NCI-H748 treated with DMSO at 0.1 percent for 48 hours (cell line): ENCODE data around the gene CPZ.
"Not testable (repeated sequence)": the region's sequence is repeated elsewhere in the genome, so short reads cannot be mapped to it uniquely, and the experiment has no call there.

Experiments
- DNase-seq: peaks from one replicate; lab custom pipeline; 2025; lab: John Stamatoyannopoulos, UW

The CPZ gene

DNA sequence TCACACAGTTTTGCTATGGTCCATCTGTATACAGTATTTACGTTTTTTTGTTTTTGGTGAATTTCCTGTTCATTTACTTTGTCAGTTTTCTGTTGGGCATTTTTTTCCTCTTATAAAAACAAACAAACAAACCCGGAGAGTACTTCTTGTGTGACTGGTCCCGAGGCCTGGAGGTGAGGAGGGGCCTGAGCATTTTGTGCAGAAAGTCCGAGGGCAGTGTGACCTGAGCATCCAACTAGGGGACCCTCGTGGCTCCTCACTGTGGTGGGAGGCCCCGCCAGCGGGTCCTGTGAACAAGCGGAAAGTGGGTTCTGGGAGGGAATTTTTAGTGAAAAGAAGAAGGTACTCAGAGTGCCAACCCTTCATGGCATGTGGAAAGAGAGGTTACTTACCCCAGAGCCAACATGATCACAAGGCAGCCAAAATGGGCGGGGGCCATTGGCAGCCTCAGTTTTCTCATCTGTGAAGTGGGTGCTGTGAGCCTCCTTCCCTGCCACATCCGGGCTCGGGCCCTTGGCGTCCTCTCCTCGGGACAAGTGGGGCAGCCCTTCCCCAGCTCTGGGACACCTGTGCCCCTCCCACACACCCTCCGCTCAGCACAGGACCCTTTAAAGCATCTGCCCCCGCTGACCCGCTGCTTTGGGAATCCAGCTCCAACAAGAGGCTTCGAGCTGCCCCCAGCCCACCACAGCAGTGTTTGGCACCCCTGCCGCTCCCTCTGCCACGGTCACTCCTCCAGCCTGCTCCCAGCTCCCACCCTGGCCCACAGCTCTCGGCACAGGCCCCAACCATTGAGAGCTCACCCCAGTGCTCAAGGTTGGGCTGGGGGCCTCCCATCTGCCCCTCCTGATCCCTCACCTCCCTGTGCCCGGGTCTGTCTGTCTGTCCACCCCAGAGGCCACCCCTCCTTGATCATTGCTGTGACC is 35.2 kb upstream of the CPZ start:
- DNase-seq = no peak

DNA sequence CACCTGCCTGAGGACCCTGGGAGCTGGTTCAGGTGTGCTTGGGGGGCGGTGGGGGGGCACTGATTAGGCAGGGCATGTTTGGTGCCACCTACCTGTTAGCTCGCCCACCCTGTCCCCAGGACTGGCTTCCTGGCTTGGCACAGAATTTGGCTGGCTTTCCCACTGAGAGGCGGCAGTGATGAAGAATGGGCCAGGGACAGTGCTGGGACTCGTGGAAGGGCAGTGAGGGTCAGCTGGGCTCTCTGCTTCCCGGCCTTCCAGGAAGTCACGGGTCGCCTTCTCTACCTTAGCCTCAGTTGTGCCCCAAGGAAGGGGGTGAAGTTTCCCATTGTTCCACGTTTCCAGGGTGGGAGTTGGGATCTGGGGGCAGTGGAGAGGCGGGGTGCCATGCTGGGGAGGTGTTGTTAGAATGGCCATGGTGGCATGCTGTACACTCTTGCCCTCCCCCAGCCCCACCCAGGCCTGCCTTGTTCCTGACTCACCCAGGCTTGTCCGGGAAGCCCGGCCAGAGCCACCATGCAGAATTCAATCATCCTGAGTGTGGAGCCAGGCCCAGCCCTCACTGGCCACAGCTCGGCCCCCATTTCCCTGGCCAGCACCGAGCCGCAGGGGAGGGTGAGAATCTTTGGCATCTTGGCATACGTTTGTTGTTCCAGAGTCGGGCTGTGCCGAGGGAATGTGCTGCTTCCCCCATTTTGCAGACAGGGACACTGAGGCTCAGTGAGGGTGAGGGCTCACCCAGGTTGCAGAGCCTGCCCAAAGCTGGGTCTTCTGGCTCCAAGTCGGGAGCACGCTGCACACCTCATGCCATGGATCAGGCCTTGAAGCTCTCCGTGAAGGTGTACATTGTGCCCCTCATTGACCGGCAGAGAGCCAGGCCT is 34.2 kb upstream of the CPZ start:
- no peak for DNase-seq

DNA sequence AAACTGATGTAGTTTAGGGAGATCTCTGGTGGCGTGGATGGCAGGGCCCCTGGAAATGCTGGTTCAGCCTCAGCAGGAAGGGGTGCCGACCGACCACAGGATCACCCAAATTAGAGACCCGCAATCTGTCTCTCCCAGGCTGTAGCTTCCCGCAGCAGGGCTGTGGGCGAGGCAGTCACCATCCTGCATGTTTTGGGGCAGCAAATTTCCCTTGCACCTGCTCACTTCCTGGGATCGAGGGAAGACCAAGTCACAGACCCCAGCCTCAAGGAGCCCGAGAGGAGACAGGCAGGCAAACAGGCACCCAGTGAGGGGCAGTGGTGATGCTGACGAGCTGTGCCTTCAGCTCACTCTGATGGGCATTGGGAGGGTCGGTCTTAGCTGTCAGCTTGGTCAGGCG is 33.6 kb upstream of the CPZ start:
- no peak for DNase-seq

DNA sequence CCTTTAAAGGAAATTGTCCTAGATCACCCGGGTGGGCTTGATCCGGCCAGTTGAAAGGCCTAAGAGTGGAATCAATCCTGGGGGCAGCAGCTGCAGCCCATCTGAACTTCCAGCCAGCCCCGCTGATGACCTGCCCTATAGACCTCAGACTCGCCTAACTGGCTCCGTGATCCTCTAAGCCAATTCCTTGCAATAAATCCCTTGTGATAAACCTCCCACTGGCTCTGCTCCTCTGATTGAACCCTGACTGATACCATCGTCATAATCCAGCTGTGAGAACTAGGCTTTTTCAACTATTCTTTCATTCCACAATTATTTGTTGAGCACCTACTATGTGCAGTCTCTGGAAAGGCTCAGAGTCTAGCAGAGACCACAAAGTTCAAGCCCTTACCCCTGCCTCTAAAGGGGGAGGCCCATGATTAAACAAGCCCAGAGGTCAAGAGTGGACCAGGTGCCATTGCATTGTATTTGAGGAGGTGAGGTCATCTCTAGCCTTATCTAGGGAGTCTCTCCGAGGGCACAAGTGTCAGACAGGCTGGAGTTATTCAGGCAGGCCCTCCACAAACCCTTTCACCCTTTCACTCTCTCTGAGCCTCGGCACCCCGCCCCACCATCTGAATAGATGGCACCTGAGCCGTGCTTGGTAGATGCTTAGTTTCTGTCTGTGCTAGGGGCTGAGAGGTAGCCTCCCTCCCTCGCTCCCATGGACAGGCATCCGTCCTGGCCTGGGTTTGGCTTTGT is 32.9 kb upstream of the CPZ start:
- no peak for DNase-seq

DNA sequence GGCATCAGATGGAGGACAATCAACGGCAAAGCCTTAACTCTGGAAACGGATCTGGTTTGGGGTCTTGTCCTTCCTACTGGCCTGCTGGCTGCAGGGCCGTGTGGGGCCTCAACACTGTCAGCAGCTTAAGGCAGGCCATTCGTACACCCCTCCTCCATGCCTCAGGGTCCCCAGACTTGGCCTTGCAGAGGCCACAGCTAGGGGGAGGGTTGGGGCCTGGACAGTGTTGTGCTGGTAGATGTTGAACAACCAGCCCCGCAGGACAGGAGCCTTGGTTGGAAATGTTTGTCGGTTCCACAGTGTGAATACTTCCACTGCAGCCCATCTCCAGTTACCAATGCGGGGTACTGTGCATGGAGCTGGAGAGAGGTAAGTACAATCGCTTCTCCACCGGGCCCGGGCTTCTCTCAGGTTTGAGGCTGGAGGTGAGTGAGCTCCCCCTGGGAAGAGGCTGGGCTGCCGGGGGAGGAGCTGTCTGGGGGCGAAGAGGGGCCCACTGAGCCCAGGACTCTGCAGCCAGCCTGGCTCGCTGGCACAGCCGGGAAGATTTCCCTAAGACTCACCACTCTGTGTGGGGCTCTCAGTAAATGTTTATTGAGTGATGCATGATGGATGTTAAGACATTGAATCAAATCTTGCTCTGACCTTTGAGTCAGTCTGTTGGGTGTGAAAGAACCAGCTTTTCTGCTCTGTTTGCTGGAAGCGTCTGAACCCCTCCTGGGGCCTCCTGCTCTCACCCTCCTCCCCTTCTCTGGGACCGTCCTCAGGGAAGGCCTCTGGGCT is 32.1 kb upstream of the CPZ start:
- DNase-seq = no peak

DNA sequence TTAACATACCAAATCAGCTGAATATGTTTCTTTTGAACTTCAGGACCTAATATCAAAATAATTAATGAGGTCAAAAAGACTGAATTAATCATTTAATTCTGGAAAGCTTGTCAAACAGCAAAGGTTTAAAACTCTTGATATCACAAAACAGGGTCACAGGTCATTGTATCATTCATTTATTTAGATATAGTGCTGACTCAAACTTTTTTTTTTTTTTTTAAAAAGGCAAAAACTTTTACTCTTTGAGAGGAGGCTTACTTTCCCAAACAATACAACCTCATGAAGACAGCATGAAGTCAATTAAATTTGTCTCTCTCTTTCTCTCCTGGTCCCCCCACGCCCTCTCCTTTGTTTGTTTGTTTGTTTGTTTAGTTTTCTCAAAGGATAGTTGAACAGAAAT is 28.0 kb upstream of the CPZ start:
- DNase-seq = no peak

DNA sequence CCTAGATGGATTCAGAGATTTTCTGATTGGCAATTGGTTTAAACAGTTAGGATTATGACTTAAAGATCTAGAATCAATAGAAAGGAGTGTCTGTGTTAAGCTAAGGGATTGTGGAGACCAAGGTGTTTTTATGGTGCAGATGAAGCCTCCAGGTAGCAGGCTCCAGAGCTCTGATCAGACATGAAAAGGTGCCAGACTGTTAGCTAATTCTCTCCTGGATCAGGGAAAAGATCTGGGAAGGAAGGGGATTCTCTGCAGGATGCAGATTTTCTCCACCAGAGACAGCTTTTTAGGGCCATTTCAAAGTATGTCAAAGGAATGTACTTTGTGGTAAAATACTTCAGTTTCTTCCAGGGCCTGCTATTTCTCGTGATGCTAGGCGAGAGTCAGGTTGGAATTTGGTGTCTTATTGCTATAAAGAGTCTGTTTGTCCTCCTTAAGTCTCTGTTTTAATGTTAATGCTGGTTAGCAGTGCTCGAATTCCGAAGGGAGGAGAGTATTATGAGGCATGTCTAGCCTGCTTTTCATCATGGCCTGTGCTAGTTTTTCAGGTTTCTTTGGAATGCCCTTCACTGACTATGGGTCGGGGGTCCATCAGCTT is 24.4 kb upstream of the CPZ start:
- no peak for DNase-seq

DNA sequence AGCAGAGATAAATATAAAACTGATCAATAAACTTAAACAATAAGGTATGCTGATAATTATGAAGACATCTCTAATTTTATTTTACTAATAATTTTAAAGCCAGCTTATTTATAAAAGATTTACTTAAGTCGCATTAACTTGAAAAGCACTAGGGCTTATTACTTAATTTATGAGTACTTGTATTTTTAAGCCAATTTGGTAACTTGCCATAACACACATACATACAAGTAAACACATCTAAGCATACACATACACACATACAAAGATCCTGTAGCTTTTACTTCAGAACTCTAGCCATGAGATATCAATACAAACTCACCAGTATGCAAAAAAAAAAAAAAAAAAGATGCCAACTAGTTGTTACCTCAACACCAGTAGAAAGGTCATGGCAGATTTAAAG is 22.4 kb upstream of the CPZ start:
- no peak for DNase-seq

DNA sequence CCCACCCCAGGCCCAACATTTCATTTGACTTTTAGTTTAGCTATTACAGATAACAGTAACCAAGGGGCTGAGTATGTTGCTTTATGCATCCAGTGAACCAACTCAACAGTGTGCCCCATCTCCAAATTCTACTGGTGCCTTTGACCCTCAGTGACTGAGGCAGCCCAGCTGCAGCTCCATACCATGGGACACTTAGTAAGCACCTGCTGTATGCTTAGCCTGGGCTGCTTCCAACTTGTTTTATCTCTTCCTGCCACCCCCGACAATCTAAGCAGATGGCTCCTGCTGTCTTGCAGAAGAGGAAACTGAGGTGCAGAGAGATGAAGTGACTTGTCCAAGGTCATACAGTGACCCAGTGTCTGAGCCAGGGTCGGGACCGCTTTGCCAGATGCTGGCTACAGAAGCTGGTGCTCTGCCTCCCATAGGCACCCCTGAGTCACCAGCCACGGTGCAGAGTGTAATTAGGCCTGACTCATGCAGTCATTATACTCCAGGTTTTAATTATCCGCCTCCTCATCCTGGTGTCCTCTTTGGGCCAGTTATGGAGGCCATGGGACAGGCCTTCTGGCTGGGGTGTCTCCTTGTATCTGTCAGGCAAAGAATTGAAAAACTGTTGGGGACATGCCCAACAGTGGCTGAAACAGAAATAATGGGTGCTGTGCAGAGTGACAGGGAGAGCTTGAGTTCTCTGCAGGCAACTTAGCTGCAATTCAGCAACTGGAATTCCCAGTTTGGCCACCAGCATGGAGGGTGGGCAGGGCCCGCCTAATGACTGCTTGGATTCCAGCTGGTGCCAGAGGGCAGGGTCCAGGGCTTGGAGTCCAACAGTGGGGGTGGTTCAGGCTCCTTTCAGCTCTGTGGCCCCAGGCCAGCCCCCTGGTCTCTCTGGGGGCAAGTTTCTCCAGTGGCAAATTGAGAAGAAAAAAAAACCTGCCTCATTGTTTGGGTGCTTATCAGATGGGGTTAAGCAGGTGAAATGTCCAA is 20.6 kb upstream of the CPZ start:
- no peak for DNase-seq

DNA sequence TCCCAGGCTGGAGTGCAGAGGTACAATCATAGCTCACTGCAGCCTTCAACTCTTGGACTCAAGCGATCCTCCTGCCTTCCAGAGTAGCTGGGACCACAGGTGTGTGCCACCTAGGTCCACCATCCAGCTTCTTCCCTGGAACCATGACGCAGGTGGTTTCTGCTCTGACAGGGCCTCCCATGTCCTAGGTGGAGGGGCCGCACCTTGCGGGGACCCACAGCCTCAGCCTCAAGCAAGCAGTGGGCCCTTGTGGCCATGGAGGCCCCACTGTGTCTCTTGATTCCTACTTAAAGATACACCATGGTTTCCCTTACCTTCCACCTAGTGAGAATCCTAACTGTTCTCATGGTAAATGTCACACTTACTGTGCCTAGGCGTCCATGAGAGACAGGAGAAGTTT is 19.3 kb upstream of the CPZ start:
- DNase-seq = no peak

DNA sequence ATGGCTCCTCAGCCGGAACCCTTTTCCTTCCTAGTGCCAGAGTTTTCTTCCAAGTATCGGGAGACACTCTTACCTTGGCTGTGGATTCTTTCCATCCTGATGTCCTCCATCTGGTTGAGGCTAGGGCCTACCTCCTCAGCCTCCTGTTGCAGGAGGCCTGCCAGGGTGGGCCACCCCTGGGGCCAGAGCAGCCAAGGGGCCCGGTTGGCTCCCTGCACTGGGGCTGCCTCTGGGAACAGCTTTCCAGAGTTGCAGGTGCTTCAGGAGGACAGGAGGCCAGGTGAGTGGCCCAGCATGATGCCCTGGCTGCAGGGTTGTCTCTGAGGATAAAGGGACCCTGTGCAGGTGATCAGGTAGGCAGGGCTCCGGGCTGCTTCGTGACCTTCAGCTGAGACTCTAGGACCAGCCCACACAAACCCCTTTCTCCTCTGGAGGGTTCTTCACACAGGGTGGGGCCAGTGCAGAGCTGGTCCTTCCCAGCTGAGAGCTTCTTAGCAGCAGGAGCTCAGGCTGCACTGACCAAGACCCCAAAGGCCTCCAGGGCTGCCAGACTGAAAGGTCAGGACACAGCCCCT is 17.7 kb upstream of the CPZ start:
- DNase-seq = no peak

DNA sequence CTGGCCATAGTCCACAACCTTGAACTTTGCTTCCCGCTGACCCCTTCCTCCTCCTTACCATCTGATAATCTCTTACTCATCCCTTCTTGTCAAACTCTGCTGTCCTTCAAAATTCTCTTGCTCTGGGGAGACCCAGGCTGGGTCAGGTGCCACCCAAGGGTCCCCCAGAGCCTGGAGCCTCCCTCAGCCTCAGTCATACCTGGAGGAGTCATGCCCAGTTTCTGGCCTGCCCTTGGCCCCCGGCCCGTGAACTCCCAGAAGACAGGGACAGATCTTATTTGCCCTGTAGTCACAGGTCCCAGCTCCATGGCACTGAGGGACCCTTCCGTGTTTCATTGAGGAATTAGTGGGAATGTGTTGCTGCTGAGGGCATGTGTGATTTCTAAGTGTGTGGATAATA is 17.1 kb upstream of the CPZ start:
- DNase-seq = no peak

DNA sequence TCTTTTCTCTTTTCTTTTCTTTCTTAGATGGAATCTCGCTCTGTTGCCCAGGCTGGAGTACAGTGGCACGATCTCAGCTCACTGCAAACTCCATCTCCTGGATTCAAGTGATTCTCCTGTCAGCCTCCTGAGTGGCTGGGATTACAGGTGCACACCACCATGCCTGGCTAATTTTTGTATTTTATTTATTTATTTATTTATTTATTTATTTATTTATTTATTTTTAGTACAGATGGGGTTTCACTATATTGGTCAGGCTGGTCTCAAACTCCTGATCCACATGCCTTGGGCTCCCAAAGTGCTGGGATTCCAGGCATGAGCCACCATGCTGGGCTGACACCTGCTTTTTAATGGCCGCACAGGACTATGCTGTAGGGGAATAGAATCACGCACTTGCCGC is 16.0 kb upstream of the CPZ start:
- not testable (repeated sequence) for DNase-seq

DNA sequence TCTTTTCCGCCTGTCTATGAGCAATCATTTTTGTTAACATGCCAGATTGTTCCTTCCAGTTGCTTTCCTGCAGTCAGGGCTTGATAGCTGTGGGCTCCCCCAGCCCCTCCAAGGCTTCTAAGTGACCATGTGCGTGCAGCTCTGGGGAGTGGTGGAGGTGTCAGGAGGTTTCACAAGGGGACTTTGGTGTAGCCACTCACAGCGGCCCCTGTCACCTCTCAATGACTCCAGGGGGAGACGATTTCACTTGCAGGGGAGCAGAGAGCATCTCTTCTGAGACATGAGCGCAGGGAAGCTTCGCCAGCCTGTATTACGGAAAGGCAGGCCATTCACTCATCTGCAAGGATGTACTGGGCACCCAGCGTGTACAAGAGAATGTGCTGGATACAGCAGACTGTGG is 15.5 kb upstream of the CPZ start:
- DNase-seq = no peak

DNA sequence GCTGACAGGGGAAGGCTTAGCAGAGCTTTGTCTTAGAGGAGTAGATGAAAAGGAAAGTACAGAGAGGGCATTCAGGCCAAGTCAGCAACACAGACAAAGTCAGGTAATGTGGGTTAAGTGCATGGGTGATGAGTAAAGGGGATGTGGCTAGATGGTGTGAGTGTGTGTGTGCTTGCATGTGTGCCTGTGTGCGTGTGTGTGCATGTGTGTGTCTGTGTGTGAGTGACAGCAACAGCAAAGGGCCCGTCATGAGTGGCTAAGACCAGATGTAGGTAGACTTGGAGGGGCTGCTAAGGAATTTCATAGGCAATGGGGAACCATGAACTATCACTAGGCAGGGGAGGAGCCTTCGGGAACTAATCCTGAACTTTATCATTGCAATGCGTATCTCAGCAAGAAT is 14.6 kb upstream of the CPZ start:
- no peak for DNase-seq

DNA sequence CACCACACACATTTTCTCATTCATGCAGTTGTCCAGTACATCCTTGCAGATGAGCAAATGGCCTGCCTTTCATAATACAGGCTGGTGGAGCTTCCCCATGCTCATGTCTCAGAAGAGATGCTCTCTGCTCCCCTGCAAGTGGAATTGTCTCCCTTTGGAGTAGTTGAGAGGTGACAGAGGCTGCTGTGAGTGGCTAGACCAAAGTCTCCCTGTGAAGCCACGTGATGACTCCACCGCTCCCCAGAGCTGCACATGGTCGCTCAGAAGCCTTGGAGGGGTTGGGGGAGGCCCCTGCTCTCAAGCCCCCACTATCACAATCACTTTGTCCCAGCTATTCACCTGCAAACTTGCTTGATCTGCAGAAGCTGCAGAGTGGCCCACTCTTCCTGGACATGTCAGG is 13.8 kb upstream of the CPZ start:
- no peak for DNase-seq

DNA sequence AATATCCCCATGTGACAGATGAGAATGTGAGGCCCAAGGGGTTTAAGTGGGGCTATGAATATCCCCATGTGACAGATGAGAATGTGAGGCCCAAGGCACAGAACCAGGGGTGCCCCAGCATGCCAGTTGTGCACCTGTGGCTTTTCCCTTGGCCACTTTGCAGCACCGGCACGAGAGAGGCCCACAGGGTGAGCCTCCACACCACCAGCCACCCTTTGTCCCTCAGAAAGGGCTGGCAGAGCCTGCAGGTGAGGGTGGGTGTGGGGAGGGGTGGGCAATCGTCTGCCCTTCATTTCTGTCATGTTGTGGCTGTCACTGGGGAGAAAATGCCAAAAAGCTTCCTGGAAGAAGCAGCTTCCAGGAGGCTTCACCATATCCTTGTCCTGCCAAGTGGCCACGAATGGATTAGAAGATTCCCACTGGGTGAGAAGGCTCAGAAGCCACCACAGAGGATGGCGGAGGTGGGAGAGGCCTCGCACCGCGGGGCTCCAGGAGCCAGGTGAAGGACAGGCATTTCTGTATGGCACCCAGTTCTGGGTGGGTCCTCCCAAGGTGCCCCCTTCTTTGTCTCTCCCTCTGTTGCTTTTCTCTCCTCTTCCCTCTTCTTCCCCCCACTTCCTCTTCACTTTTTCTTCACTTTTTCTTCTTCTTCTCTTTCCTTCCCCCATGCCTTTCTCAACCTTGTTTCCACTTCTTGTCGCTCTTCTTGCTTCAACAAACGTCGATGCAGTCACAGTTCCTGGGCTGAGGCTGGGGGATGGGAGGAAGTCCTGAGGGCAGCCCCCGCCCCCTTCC is 12.8 kb upstream of the CPZ start:
- DNase-seq = no peak

DNA sequence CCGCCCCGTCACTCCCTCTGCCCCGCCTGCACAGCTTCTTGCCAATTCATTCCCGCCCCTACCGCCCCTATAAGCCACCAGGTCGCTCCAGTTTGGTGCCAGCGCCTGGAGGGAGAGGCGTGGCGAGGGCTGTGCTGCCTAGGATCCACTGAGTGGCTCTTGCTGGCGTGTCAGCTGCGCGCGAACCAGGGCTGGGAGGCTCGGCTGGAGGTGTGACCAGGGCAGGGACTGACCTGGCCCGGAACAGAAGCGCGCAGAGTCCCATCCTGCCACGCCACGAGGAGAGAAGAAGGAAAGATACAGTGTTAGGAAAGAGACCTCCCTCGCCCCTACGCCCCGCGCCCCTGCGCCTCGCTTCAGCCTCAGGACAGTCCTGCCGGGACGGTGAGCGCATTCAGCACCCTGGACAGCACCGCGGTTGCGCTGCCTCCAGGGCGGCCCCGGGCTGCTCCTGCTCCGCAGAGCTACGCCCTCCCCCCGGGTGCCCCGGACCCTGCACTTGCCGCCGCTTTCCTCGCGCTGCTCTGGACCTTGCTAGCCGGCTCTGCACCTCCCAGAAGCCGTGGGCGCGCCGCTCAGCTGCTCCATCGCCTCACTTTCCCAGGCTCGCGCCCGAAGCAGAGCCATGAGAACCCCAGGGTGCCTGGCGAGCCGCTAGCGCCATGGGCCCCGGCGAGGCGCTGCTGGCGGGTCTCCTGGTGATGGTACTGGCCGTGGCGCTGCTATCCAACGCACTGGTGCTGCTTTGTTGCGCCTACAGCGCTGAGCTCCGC is 12.1 kb upstream of the CPZ start, which contains the start of gene GPR78:
GPR78 (plus strand) TSS at position 72 of the 773 bp plus-strand sequence; CDS start at position 663, 591 bp downstream.
- no peak for DNase-seq
